Skin epidermis (tissue), 12 donors: Measurements from ENCODE around the gene FAP.
A peak's percentile ranks its signal among the peaks of the same experiment; 100 is the strongest.

Source experiments
- H3K27ac ChIP-seq, 21 experiments: fragments of 200-600 bp; sonication (generic) in 11 of 21; one replicate each; pipeline ENCODE4 v1.5.0; 2020; ENCODE audit warnings: mild to moderate bottlenecking in 3 of 21, inconsistent platforms in 2 of 21, moderate library complexity in 2 of 21
- H3K4me3 ChIP-seq, 7 experiments: fragments of 200-600 bp; sonication (generic) in 2 of 7; one replicate each; pipeline ENCODE4 v1.5.0; 2020; ENCODE audit warnings: inconsistent platforms in 2 of 7, mild to moderate bottlenecking in 2 of 7, moderate library complexity in 1 of 7

FAP gene

GRCh38 chr2:162243294-162243693 lies at the start of gene FAP:
Gene FAP, minus strand, starts transcription at chr2:162243445. Its CDS starts 118 bp downstream, at chr2:162243327.
- Histone ChIP-seq H3K27ac (peak within 1 kb of the TSS in 15 of 21 experiments; percentile 21 to 85 (median 67)), H3K4me3 (peak within 1 kb of the TSS in 6 of 7 experiments; percentile 8 to 28 (median 22))

GRCh38 chr2:162291748-162292147 lies 48.5 kb upstream of the FAP start:
- Histone ChIP-seq H3K4me3 (no peak overlapping the region), H3K27ac (no peak overlapping the region)

- Histone ChIP-seq H3K27ac (peak overlapping the region in 1 of 21 experiments; percentile 22), H3K4me3 (no peak overlapping the region)
Measured at GRCh38 chr2:162282765-162283425, 39.6 kb upstream of the FAP start.

GRCh38 chr2:162280654-162281053 lies 37.4 kb upstream of the FAP start:
- Histone ChIP-seq H3K27ac (no peak overlapping the region), H3K4me3 (no peak overlapping the region)

- H3K4me3 ChIP-seq: no peak overlapping the region
- no peak overlapping the region for H3K27ac ChIP-seq
Measured at GRCh38 chr2:162277381-162277780, 34.1 kb upstream of the FAP start.

GRCh38 chr2:162267996-162268395 lies 24.8 kb upstream of the FAP start:
- Histone ChIP-seq H3K27ac (no peak overlapping the region), H3K4me3 (no peak overlapping the region)

GRCh38 chr2:162267496-162267895 lies 24.3 kb upstream of the FAP start:
- H3K27ac ChIP-seq: no peak overlapping the region

GRCh38 chr2:162266460-162266760 lies 23.2 kb upstream of the FAP start:
- Histone ChIP-seq H3K27ac (peak overlapping the region in 4 of 21 experiments; percentile 7 to 64 (median 34)), H3K4me3 (no peak overlapping the region)

More at GRCh38 chr2:162267496-162267895, 24.3 kb upstream of the FAP start:
- no peak overlapping the region for H3K4me3 ChIP-seq

GRCh38 chr2:162265666-162266459 lies 22.6 kb upstream of the FAP start:
- Histone ChIP-seq H3K27ac (peak overlapping the region in 4 of 21 experiments; percentile 7 to 64 (median 34)), H3K4me3 (no peak overlapping the region)

GRCh38 chr2:162261032-162261945 lies 18.0 kb upstream of the FAP start:
- Histone ChIP-seq H3K27ac (peak overlapping the region in 18 of 21 experiments; percentile 5 to 81 (median 72)), H3K4me3 (no peak overlapping the region)

GRCh38 chr2:162258686-162259085 lies 15.4 kb upstream of the FAP start:
- no peak overlapping the region for H3K4me3 ChIP-seq
- H3K27ac ChIP-seq: peak overlapping the region in 15 of 21 experiments; percentile 8 to 87 (median 43)

- no peak overlapping the region for H3K4me3 ChIP-seq
- peak overlapping the region in 14 of 21 experiments; percentile 8 to 87 (median 44) for H3K27ac ChIP-seq
Measured at GRCh38 chr2:162258169-162258568, 14.9 kb upstream of the FAP start.

- peak overlapping the region in 9 of 21 experiments; percentile 23 to 87 (median 59) for H3K27ac ChIP-seq
- H3K4me3 ChIP-seq: no peak overlapping the region
Measured at GRCh38 chr2:162257425-162257824, 14.2 kb upstream of the FAP start.

GRCh38 chr2:162256591-162256991 lies 13.3 kb upstream of the FAP start:
- Histone ChIP-seq H3K4me3 (no peak overlapping the region), H3K27ac (peak overlapping the region in 10 of 21 experiments; percentile 18 to 87 (median 40))

- Histone ChIP-seq H3K27ac (peak overlapping the region in 1 of 21 experiments; percentile 6), H3K4me3 (no peak overlapping the region)
Measured at GRCh38 chr2:162254236-162254871, 11.1 kb upstream of the FAP start.

- Histone ChIP-seq H3K4me3 (no peak overlapping the region), H3K27ac (no peak overlapping the region)
Measured at GRCh38 chr2:162253435-162253834, 10.2 kb upstream of the FAP start.

- Histone ChIP-seq H3K27ac (no peak overlapping the region), H3K4me3 (no peak overlapping the region)
Measured at GRCh38 chr2:162252153-162252552, 8.9 kb upstream of the FAP start.

GRCh38 chr2:162245781-162246180 lies 2.5 kb upstream of the FAP start:
- no peak overlapping the region for H3K4me3 ChIP-seq
- H3K27ac ChIP-seq: peak overlapping the region in 13 of 21 experiments; percentile 0 to 85 (median 63)

- Histone ChIP-seq H3K27ac (peak overlapping the region in 19 of 21 experiments; percentile 34 to 85 (median 67)), H3K4me3 (no peak overlapping the region)
Measured at GRCh38 chr2:162245061-162245460, 1.8 kb upstream of the FAP start.
